GM12801 (cell line): Measurements from ENCODE around the gene TRAF2.

Experiments used
- CTCF ChIP-seq: IDR thresholded peaks from one replicate; pipeline ENCODE4 v1.5.1; 2011; ENCODE audit warnings: control low read depth; ENCODE audit not compliant: insufficient read length; ENCODE audit errors: extremely low read depth

Gene TRAF2

GRCh38 chr9:136936645-136937170 lies 50.4 kb downstream of the TRAF2 start:
- no peak for TF ChIP-seq CTCF

GRCh38 chr9:136937186-136938001 lies 51.1 kb downstream of the TRAF2 start:
- no peak for TF ChIP-seq CTCF

- no peak for TF ChIP-seq CTCF
These were observed 53.2 kb downstream of the TRAF2 start for GRCh38 chr9:136939431-136939995.

GRCh38 chr9:136939996-136940525 lies 53.7 kb downstream of the TRAF2 start:
- TF ChIP-seq CTCF, result no peak

GRCh38 chr9:136940526-136941230 lies 54.4 kb downstream of the TRAF2 start:
- TF ChIP-seq CTCF, result no peak

GRCh38 chr9:136941231-136942111 lies 55.2 kb downstream of the TRAF2 start:
- TF ChIP-seq CTCF, result no peak
